Endothelial cell of umbilical vein (primary cell): ENCODE measurements around the gene FJX1. TPM values are rescaled to one million over a fixed set of nuclear protein-coding genes. Genes with fewer than 3 reads are reported as not detected.
"Not testable (repeated sequence)": the region's sequence is repeated elsewhere in the genome, so short reads cannot be mapped to it uniquely, and the experiment has no call there.

ENCODE experiments used
- BruUV-seq: library from RNA; stranded (reverse); fragments of 400-500 nt; replicated peaks from 2 replicates; lab custom pipeline; 2021; lab: Mats Ljungman, UMichigan
- CTCF ChIA-PET: fragments of 300-600, 350-600 bp; sonication (Branson Sonifier 250); formaldehyde crosslinking; loops from one replicate; lab custom pipeline; 2021; ENCODE audit warnings: antibody characterized with exemption, inconsistent platforms; lab: Charles Lee
- POLR2A ChIA-PET: fragments of 300-600, 350-600 bp; sonication (Branson Sonifier 250); formaldehyde crosslinking; loops from one replicate; lab custom pipeline; 2021; ENCODE audit warnings: antibody characterized with exemption, inconsistent platforms; lab: Charles Lee
- DNase-seq: peaks from one replicate; pipeline ENCODE4 v3.0.0-alpha.2; 2011; ENCODE audit warnings: low read depth, low spot score
- FAIRE-seq: peaks from 2 replicates; lab custom pipeline; 2011; peaks lifted over from hg19 to GRCh38; lab: Jason Lieb, UNC
- H2AFZ ChIP-seq: 2 replicates; pipeline ENCODE4 v1.6.0; 2012; ENCODE audit warnings: low read depth, low read length, control low read depth, inconsistent platforms
- H3K27ac ChIP-seq: 2 replicates; pipeline ENCODE4 v1.5.1; 2011; ENCODE audit warnings: low read depth, mild to moderate bottlenecking, control low read depth, low read length, moderate library complexity; ENCODE audit not compliant: insufficient read depth
- H3K27me3 ChIP-seq, 2 experiments: 2 replicates each; pipeline versions ENCODE4 v1.6.0 to v1.6.1; 2011; ENCODE audit warnings: low read length in 2 of 2, mixed read lengths in 1 of 2; ENCODE audit not compliant: control insufficient read depth in 2 of 2, insufficient read depth in 2 of 2
- H3K36me3 ChIP-seq, 2 experiments: 2 replicates in 1 of 2; 3 replicates in 1 of 2; pipeline ENCODE4 v1.5.1; 2011; ENCODE audit warnings: low read length in 2 of 2, mild to moderate bottlenecking in 1 of 2, moderate library complexity in 1 of 2; ENCODE audit not compliant: control insufficient read depth in 2 of 2, insufficient read depth in 2 of 2; ENCODE audit errors: extremely low read depth in 1 of 2
- H3K4me1 ChIP-seq: 3 replicates; pipeline ENCODE4 v1.5.1; 2011; ENCODE audit warnings: mild to moderate bottlenecking, low read length; ENCODE audit not compliant: control insufficient read depth, insufficient read depth; ENCODE audit errors: extremely low read depth
- H3K4me2 ChIP-seq: 2 replicates; pipeline ENCODE4 v1.6.1; 2011; ENCODE audit warnings: low read length, control low read depth, mixed read lengths; ENCODE audit not compliant: insufficient read depth
- H3K4me3 ChIP-seq, 3 experiments: fragments of 200-600 bp in 1 of 3; sonication (generic), shearing (Covaris generic) in 1 of 3; replicated peaks in 1 of 3; 2 replicates each; pipeline ENCODE4 v1.5.1; 2011 to 2016; ENCODE audit warnings: control low read depth in 3 of 3, low read length in 3 of 3, mild to moderate bottlenecking in 2 of 3, inconsistent platforms in 1 of 3, low read depth in 1 of 3, moderate library complexity in 1 of 3; ENCODE audit not compliant: insufficient read depth in 1 of 3
- H3K79me2 ChIP-seq: 2 replicates; pipeline ENCODE4 v1.6.0; 2012; ENCODE audit warnings: low read length, inconsistent platforms; ENCODE audit not compliant: control insufficient read depth, insufficient read depth
- H3K9ac ChIP-seq: replicated peaks from 2 replicates; pipeline ENCODE3; 2011; ENCODE audit warnings: low read length, control low read depth; ENCODE audit not compliant: insufficient read depth; ENCODE audit errors: extremely low read depth
- H3K9me1 ChIP-seq: replicated peaks from 3 replicates; pipeline ENCODE4 v1.6.0; 2011; ENCODE audit warnings: mild to moderate bottlenecking, low read length; ENCODE audit not compliant: control insufficient read depth, insufficient read depth; ENCODE audit errors: extremely low read depth
- H3K9me3 ChIP-seq: replicated peaks from 2 replicates; pipeline ENCODE4 v1.5.1; 2012; ENCODE audit warnings: low read length, inconsistent platforms; ENCODE audit not compliant: control insufficient read depth, insufficient read depth
- H4K20me1 ChIP-seq: replicated peaks from 2 replicates; pipeline ENCODE3; 2011; ENCODE audit warnings: mild to moderate bottlenecking, low read length; ENCODE audit not compliant: control insufficient read depth, insufficient read depth; ENCODE audit errors: extremely low read depth
- EZH2 ChIP-seq: IDR thresholded peaks from 2 replicates; pipeline ENCODE4 v1.6.1; 2012; ENCODE audit warnings: borderline replicate concordance, low read depth, mild to moderate bottlenecking, moderate library complexity, low read length, inconsistent platforms; ENCODE audit not compliant: severe bottlenecking
- FOS ChIP-seq: IDR thresholded peaks from 2 replicates; pipeline ENCODE4 v1.6.1; 2011; ENCODE audit warnings: mild to moderate bottlenecking, low read length, moderate library complexity, borderline replicate concordance; ENCODE audit not compliant: insufficient read depth
- GATA2 ChIP-seq: IDR thresholded peaks from 2 replicates; pipeline ENCODE4 v1.7.0; 2011; ENCODE audit warnings: low read depth, mild to moderate bottlenecking, moderate library complexity, mixed read lengths, low read length; ENCODE audit not compliant: insufficient read length, insufficient read depth
- JUN ChIP-seq: IDR thresholded peaks from 2 replicates; pipeline ENCODE4 v1.6.1; 2011; ENCODE audit warnings: borderline replicate concordance, low read depth; ENCODE audit not compliant: insufficient read length, insufficient read depth
- MAX ChIP-seq: IDR thresholded peaks from 2 replicates; pipeline ENCODE4 v1.6.1; 2011; ENCODE audit not compliant: insufficient read depth, insufficient read length
- MYC ChIP-seq: IDR thresholded peaks from one replicate; pipeline ENCODE4 v1.6.1; 2011; ENCODE audit warnings: mild to moderate bottlenecking, low read depth, low read length
- POLR2A ChIP-seq: IDR thresholded peaks from 2 replicates; pipeline ENCODE4 v1.6.1; 2012; ENCODE audit warnings: low read depth, mild to moderate bottlenecking, control low read depth, low read length
- dilution Hi-C: fragments of 300-500 bp; cut with MboI; formaldehyde crosslinking; loops from one replicate; pipeline ENCODE4 v1.15.0; 2019; ENCODE audit warnings: low sequenced_read_pairs; ENCODE audit not compliant: extremely low pct_ligation_motif_present
- intact Hi-C: fragments of 100-400 bp; cut with micrococcal nuclease; formaldehyde crosslinking; loops from one replicate; pipeline ENCODE4 v1.10.0; 2022
- polyA plus RNA-seq, 4 experiments: library from polyadenylated mRNA; depleted of rRNA in 3 of 4; stranded (reverse) in 3 of 4; unstranded in 1 of 4; fragments of >200 nt; gene quantifications; 2 replicates each; pipeline versions ENCODE4 v1.2.1 to v1.2.3, GENCODE V29; 2011 to 2012; ENCODE audit warnings: missing spikeins in 1 of 4
- total RNA-seq: library from RNA; stranded (reverse); gene quantifications from 2 replicates; pipeline ENCODE4 v1.2.3, GENCODE V29; 2021

FJX1 gene
- total and polyA plus RNA-seq, 2 donors (not counting 3 experiments of a cell fraction or from before 2014, with no cell fraction given): 9.2 to 26.6 TPM

GRCh38 chr11:35650467-35650866 lies 32.2 kb downstream of the FJX1 start:
- H4K20me1 ChIP-seq: no peaks in the 10 kb centered on the region
- TF ChIP-seq JUN: no peak
- no peak for TF ChIP-seq POLR2A
- TF ChIP-seq EZH2: no peak
- no peak for TF ChIP-seq MAX
- no peak for TF ChIP-seq FOS
- intact Hi-C loops: no loop called here
- FAIRE-seq: no peak
- peaks cover 4% of the 10 kb centered on the region for H3K4me1 ChIP-seq
- ChIA-PET POLR2A (no interaction called here), CTCF (interaction anchor here (0.8 to 1.8 kb wide), 2 partner anchors 10 to 11 kb away, joined by 3 to 4 read pairs; no protein-coding TSS in a partner anchor)
- H3K9me3 ChIP-seq: no peaks in the 10 kb centered on the region
- DNase-seq: no peak
- no peaks in the 10 kb centered on the region for H3K36me3 ChIP-seq
- no peak overlapping the region for H3K9ac ChIP-seq
- H3K4me3 ChIP-seq: no peak overlapping the region
- H3K27me3 ChIP-seq: no peaks in the 10 kb centered on the region
- no peak overlapping the region for H2AFZ ChIP-seq
- H3K27ac ChIP-seq: no peak overlapping the region
- no peak overlapping the region for H3K4me2 ChIP-seq
- no peaks in the 10 kb centered on the region for H3K9me1 ChIP-seq
- H3K79me2 ChIP-seq: no peaks in the 10 kb centered on the region
- dilution Hi-C loops: no loop called here
- no TSS peak for BruUV-seq

- no peaks in the 10 kb centered on the region for H3K9me1 ChIP-seq
- no TSS peak for BruUV-seq
- no peak for FAIRE-seq
Measured at GRCh38 chr11:35651263-35651662, 33.0 kb downstream of the FJX1 start.

GRCh38 chr11:35652786-35653185 lies 34.5 kb downstream of the FJX1 start:
- DNase-seq, H3K9me1 ChIP-seq, CTCF ChIA-PET, H3K27me3 ChIP-seq, H3K27ac ChIP-seq, H3K4me3 ChIP-seq, H4K20me1 ChIP-seq, H3K4me1 ChIP-seq, H3K9me3 ChIP-seq, POLR2A ChIA-PET, H3K36me3 ChIP-seq, dilution Hi-C loops, H3K79me2 ChIP-seq, BruUV-seq, H3K9ac ChIP-seq, FAIRE-seq, intact Hi-C loops, H2AFZ ChIP-seq, H3K4me2 ChIP-seq: not testable (repeated sequence)

More at GRCh38 chr11:35651263-35651662, 33.0 kb downstream of the FJX1 start:
- dilution Hi-C loops: no loop called here
- DNase-seq: no peak
- ChIA-PET POLR2A (no interaction called here), CTCF (interaction anchor here (1.8 kb wide), 1 partner anchor 11 kb away, joined by 4 read pairs; no protein-coding TSS in a partner anchor)
- H3K9me3 ChIP-seq: no peaks in the 10 kb centered on the region
- H3K4me1 ChIP-seq: peaks cover 4% of the 10 kb centered on the region
- H4K20me1 ChIP-seq: no peaks in the 10 kb centered on the region
- no peak overlapping the region for H2AFZ ChIP-seq
- TF ChIP-seq FOS (no peak), JUN (no peak), GATA2 (no peak), EZH2 (no peak), POLR2A (no peak), MYC (no peak)
- H3K4me3 ChIP-seq: no peak overlapping the region
- no peak overlapping the region for H3K27ac ChIP-seq
- H3K36me3 ChIP-seq: no peaks in the 10 kb centered on the region
- no peak overlapping the region for H3K4me2 ChIP-seq
- H3K9ac ChIP-seq: no peak overlapping the region
- peaks cover 0 to 3% of the 10 kb centered on the region in 2 experiments for H3K27me3 ChIP-seq
- intact Hi-C loops: no loop called here
- H3K79me2 ChIP-seq: no peaks in the 10 kb centered on the region
